CD4-positive, alpha-beta T cell treated with Interleukin-4 for 4 hours (primary cell): ENCODE data around the gene RALGAPB.
"Not testable (repeated sequence)": the region's sequence is repeated elsewhere in the genome, so short reads cannot be mapped to it uniquely, and the experiment has no call there.

Source experiments
- DNase-seq: peaks from one replicate; pipeline ENCODE4 v3.0.0-alpha.2; 2020

The RALGAPB gene

DNA sequence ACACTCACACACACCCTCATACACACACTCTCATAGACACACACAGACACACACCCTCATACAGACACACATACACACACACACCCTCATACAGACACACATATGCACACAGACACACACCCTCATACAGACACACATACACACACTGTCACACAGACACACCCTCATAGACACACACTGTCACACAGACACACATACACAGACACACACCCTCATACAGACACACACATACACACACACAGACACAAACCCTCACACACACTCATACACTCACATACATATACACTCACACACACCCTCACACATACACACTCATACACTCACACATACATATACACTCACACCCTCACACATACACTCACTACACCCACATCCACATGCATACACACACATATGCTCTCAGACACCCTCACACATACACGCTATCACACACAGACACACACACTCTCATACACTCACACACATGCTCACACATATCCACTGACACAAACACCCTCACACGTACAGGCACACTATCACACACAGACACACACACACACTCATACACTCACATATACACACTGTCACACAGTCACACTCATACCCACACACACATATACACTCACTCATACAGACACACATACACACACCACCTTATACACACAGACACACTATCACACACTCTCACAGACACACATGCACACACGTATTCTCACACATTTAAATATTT is 117.5 kb downstream of the RALGAPB start:
- no peak for DNase-seq

DNA sequence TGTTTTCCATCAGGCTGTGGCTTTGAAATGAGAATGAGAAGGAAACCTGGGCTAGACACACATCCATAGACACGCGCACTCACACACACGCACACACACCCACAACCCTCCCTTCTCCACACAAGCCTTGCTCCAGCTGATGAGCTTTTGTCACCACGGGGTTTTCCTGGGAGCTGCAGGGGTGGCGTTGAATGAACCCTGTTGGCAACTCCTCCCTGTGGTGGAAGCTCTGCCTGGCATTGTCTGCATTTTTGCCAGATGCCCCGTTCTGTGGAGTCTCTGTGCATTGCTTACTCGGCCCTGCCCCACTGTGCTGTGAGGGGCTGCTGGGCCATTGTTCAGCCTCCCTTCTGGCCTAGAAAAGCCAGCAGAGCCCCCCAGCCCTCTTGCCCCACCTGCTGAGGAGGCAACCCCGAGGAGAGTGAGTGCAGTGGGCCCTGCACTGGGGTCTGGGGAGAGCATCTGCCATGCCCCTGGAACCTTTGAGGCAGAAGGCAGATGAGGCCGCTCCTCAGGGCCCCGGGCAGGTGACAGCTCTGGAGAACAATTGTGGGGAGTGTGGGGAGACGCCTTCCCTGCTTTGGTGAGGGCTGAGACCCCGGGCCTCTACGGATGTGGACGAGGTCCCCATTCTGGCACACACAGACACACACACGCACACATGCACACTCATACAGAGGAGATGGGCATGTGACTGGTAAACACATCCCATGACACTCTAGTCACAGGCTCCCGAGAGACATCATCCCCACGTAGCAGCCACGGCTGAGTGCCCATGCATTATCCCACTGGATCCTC is 118.2 kb downstream of the RALGAPB start:
- DNase-seq: no peak

DNA sequence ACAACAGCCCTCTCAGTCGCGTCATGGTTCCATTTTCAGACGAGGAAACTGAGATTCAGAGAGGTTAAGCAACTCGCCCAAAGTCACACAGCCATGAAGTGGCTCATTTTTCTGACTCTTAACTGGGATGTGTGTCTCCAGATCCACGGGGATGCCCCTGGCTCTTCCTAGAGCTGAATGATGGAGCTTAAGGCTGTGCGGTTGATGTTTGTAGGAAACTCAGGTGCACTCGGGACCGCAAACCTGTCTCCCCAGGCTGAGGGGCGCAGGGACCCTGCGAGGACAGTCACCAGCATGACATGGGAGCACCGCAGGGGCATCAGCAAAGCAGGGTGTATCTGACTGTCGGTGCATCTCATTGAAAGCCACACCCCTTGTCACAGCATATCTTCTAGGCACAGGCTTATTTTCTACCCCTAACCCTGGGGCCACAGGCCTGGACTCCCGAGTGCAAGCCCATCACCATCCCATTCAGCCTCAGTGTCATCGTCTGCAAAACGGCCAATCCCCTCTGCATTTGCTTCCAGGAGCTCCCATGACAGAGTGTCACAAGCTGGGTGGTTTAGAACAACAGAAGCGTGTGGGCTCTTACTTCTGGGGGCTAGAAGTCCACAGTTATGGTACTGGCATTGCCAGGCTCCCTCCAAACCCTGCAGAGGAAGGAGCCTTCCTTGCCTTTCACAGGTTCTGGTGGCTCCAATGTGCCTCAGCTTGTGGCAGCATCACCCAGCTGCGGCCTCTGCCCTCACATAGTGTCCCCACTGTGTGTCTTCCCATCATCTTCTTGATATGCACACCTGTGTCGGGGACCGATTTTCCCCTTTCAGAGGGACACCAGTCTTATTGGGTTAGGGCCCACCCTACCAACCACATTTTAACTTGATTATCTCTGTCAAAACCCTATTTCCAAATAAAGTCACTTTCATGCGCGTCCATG is 119.1 kb downstream of the RALGAPB start:
- DNase-seq: no peak

DNA sequence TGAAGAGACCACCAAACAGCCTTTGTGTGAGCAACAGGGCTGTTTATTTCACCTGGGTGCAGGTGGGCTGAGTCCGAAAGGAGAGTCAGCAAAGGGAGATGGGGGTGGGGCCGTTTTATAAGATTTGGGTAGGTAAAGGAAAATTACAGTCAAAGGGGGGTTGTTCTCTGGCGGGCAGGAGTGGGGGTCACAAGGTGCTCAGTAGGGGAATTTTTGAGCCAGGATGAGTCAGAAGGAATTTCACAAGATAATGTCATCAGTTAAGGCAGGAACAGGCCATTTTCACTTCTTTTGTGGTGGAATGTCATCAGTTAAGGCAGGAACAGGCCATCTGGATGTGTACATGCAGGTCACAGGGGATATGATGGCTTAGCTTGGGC is 119.8 kb downstream of the RALGAPB start:
- DNase-seq: not testable (repeated sequence)

DNA sequence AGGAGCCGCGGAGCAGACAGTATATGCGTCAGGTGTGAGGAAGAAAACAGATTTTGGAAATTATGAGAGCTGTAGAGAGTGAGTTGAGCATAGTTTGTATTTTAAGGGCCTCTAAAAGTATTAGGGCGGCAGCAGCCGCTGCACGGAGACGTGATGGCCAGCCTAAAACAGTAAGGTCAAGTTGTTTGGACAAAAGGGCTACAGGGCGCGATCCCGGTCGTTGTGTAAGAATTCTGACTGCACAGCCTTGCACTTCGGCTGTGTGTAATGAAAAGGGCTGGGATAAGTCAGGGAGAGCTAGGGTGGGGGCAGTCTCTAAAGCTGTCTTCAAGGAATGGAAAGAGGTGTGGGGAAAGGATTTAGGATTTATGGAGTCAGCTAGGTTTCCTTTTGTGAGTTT is 121.6 kb downstream of the RALGAPB start:
- not testable (repeated sequence) for DNase-seq

DNA sequence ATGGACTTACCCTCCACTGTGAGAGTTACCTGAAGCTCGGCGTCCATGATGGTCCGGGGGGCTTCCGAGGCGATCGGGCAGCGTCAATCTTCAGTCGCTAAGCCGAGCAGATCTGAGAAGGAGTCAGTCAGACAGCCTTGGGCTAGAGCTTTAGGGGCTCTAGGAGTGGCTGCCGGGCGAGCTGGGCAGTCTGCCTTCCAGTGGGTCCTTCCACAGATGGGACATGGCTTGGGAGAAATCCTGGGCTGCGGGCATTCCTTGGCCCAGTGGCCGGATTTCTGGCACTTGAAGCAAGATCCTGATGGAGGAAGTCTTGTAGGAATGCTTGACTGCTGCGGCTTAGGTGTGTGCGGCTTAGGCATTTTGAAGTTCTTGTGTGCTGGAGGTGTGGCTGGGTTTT is 123.2 kb downstream of the RALGAPB start:
- not testable (repeated sequence) for DNase-seq

DNA sequence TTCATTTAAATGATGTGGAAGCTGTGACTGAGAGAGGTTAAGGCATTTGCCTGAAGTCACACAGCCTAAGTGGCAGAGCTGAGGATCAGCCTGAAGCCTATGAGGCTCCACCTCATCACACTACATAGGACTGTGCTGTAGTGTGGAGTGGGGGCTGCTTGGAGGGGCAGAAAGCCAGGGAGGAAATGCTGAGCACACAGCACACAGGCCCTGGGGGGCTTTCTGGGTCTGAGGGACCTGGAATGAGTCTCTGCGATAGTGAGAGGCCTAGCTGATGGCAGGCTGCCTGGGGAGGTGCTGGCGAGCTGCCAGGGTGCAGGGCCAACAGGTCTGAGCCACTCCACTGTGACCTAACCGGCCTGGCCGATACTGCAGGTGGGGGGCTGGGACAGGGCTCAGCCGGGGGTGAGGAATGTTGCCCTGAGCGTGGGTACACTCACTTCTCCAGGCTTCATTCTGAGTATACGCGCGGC is 126.8 kb downstream of the RALGAPB start:
- no peak for DNase-seq

DNA sequence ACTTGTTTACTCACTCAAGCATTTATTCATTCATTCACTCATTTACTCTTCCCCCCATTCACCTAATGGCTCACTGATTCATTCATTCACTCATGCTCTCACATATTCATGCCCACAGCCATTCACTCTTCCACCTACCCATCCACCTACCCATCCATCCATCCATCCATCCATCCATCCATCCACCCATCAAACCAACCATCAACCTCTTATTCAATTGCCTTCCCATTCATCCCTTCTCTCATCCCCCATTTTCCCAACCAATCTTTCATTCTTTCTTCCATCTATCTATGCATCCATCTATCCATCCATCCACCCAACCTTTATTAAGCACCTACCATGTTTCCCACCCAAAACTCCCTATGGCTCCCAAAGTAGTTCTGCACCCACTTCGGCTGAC is 127.4 kb downstream of the RALGAPB start:
- DNase-seq: no peak

DNA sequence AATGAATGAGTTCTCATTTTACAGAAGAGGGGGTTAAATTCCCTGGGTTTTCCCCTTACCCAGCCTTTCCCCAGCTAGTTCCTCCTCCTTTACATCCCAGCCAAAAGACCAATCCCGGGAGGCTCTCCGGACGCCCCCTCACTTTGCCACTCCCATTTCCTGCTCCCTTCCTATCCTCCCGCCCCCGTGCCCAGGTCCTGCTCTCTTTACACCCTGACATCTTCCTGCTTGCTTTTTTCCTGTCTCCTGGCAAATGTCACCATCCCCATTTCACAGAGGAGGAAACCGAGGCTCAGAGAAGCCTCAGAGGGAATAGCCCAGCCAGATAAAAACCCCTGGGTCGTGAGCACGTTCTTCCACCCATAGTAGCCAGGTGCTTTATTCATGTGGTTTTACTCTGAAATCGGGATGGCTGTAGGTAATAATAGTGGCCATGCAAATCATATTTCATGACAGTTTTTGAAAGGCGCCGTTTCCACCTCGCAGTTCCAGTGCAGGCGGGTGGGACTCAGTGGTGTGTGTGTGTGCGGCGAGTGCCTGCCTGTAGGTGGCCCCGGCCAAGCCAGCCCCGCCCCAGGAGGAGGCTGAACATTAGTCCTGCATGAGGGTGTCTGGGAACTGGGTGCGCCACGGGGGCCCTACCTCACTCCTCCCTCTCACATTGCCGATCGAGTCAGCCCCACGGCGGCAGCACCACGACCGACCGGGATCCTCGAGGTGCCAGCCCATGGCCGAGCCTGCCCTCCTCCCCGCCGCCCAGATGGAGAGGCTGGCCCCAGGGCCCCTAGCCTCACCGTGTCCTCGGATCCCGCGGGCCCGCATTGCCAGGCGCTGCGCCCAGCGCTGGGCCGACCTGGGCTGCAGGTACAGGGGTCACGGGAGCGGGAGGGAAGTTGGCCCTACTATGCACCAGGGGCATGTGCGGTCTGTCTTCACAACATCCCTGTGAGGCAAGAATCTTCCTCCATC is 128.9 kb downstream of the RALGAPB start, which contains the start of gene ARHGAP40:
TSS of gene ARHGAP40 (plus strand) at position 594 of the 969 bp plus-strand sequence.
- DNase-seq: no peak

DNA sequence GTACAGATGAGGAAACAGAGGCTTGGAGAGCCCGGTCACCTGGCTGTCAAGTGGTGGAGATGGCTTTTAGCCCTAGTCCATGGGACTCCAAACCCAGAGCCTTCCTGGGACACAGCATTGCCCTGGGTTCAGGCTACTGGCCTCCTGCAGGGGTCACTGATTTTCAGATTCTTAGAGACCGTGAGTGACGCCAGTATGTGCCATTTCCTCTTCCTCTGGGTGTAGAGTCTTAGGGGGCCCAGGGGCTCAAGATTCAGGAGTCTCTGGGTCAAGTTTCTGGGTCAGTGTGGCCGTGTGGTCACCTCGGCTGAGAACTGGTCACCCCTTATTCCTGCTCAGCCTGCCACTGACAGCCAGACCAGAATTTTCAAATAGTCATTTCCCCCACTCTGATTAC is 129.5 kb downstream of the RALGAPB start:
- DNase-seq: no peak

DNA sequence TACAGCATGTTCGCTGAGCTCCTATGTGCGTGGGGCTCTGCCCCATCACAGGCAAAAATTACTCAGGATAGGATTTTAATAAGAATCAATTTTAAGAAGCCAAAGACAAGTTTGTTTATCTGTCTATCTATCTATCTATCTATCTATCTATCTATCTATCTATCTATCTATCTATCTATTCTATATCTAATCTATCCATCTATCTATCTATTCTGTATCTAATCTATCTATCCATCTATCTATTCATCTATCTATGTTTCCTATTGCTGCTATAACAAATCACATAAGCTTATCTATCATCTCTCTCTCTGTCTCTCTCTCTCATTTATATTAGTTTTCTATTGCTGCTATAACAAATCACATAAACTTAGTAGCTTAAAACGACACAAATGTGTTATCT is 130.6 kb downstream of the RALGAPB start:
- no peak for DNase-seq

DNA sequence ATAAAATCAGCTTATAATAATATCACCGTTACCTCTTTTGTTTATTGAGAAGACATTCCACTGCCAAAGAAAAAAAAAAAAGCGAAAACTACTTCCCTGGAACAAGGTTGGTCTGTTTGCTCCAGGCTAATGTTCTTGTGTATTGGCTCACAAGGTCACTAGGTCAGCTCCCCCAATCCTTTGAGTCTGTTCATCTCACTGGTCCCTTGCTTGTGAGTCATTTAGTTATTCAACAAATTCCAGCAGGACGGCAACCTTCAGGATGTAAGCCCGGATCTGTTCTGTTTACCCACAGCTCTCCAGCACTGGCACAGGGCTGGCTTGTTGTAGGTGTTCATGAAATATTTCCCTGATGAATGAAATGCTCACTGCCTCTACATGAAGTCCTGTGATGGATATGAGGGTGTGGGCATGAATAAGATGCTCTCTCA is 132.2 kb downstream of the RALGAPB start:
- DNase-seq: no peak

DNA sequence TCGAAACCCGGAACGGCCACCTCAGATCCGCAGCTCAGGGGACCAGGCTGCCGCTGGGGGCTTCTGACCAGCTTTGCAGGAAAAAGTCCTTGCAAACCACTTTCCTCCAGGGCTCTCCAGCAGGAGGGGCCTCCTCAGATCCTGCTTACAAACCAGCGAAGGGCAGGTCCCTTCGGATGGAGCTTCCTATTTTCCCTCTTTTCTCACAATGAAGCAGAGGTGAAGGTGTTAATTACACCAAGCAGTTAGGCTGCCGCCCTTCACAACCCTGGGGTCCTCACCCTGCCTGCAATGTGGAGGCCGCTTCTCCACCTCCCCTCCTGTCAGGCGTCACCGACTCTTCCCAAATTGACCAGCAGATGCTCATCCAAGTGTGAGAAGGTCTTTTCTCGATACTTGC is 134.7 kb downstream of the RALGAPB start:
- DNase-seq: no peak

DNA sequence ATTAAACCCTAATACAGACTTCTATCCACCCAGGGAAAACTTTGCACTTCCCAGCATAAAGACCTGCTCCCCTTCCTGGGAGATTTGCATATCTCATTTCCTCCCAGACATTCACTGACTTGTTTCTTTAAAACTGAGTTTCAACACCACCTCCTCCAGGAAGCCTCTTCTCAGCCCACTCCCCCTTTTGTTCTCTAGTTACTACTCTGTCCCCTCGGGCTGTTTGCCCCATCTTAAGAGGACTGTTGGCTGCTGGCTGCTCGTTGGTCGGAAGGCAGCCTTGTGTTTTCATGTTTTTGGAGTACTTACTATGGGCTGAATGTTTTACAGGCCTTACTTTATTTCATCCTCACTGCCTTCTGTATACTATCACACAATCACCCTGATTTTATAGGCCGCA is 135.5 kb downstream of the RALGAPB start:
- no peak for DNase-seq

DNA sequence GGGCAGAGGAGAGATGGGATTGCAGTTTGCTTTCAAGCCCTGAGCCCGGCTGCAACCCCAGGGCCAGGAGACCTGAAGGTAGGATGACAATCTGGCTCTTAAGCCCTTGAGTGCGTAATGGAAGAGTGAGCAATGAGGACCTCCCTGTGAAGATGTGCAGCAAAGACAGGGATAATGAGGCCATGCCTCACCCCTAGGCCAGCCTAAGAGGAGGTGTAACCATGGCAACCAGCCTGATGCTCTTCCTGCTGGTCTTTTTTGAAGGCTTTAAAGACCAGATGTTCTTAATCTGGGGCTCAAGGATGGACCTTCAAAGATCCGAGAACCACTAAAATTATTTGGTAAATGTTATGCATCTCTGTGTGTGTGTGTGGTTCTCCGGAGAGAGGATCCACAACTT is 137.2 kb downstream of the RALGAPB start:
- no peak for DNase-seq

DNA sequence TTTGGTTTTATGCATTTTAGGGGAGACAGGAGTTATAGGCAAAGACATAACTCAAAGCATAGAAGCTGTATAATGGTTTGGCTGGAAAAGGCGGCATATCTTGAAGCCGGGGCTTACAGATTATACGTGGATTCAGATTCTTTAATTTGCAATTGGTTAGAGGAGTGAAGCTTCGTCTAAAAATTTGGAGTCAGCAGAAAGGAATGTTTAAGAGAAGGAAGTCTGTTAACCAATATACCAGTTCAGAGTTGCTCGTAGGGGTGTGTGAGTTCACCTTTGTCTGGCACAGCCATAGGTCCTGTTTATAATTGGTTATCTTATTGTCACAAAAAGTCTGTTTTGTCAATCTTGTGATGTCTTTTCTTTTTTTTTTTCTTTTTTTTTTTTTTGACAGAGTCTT is 137.9 kb downstream of the RALGAPB start:
- no peak for DNase-seq

DNA sequence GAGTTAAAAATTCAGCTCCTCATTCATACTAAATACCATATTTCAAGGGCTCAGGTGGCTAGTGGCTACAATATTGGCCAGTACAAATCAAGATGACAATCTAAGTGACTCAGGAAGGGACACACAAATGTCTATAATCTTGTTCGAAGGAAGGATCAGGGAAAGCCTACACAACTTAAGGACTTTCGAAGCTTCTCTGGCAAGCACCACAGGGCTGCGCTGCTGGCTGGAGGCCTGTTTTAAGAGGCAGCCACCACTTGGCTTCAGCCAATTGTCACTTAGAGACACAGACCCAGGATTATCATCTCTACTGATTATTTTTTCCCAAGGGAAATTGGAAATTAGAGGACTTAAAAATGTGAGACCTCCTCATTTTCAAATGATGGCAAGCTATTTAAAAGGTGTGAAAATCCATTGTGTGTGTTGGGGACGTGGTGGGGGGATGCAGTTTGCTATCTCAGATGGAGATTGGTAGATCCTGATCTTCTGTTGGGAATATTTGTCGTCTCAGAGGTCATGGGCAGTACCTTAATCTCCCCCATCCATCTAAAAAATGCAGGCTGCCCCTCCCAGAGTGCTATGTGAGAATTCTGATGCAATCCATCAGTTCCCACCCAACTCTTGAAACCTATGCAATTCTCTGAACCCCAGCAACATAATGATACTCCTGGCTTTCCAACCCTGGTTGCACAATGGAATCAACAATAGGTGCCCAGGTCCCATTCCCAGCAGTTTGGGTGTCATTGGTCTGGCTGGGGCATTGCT is 140.3 kb downstream of the RALGAPB start:
- DNase-seq: no peak

DNA sequence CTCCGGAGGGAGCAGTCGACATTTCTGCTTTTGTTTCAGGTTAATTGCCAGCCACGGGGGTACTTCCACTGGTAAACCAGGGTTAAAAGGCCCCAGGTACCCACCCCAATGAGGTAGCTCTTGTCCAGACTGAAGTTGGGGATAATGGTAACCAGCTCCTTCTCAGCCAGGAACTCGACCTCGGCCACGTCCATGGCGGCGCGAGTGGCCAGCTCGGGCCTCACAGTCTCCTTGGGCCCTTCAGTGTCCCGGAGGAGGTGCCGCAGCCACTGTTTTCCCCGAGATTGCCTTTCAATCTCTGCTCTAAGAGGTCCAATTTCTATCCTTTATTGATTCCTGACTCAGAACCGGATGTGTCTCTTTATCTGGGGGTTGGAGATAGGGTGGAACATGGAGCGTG is 142.6 kb downstream of the RALGAPB start:
- no peak for DNase-seq

DNA sequence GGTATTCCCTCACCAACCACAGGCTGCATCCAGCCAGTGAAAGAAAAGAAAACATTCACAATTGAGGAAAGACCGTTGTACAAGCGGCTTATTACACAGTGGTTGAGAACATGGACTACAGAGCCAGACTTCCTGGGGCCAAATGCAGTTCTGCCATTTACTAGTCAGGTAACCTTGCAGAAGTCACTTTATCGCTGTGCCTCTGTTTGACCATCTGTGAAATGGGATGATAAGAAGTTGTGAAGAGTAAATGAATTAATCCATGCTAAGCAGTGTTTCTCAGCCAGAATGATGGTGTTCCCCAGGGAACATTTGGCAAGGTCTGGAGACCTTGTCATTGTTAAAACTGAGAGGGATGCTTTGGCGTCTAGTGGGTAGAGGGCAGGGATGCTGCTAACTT is 143.8 kb downstream of the RALGAPB start:
- no peak for DNase-seq

DNA sequence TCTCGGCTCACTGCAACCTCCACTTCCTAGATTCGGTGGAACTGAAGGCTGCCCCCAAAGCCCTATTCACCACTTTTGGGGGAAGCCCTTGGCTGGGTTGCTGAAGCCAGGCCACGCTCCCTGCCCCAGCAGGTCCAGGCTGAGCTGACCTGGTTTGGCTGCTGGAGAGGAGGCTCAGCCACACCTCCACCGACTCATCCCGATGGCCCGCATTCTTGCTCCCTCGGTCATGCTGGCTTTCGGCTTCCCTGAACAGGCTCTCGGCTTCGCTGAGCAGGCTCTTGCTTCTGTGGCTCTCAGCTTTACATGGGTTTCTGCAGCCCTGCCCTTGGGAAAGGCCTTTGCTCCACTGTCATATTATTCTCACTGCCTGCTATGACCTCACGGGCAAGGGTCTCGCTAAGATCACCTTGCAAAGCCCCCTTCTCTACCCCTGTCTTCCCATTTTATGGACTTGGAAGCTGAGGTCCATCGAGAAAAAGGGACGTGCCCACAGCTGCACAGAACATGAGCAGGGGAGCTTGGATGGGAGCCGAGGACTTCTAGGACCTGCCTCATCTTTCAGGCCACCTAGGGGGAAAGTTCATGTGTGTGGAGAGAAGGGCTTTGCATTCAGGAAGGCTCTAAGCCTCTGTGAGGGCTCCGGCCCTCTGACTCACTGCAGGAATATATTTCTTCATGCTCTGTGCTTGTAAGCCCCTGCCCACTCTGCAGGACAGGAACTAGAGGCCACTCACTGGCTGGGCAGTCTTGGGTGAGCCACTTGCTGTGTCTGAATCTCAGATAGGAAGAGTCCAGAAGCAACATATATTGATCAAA is 144.6 kb downstream of the RALGAPB start:
- no peak for DNase-seq
